IPS-NIHi7 (cell line): ENCODE data around the gene UBE2K.
"Not testable (repeated sequence)": the region's sequence is repeated elsewhere in the genome, so short reads cannot be mapped to it uniquely, and the experiment has no call there.

Experiments used
- DNase-seq: peaks from one replicate; pipeline ENCODE4 v3.0.0; 2012; ENCODE audit warnings: mixed read lengths; ENCODE audit errors: extremely low spot score

UBE2K gene, protein sequence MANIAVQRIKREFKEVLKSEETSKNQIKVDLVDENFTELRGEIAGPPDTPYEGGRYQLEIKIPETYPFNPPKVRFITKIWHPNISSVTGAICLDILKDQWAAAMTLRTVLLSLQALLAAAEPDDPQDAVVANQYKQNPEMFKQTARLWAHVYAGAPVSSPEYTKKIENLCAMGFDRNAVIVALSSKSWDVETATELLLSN

DNA sequence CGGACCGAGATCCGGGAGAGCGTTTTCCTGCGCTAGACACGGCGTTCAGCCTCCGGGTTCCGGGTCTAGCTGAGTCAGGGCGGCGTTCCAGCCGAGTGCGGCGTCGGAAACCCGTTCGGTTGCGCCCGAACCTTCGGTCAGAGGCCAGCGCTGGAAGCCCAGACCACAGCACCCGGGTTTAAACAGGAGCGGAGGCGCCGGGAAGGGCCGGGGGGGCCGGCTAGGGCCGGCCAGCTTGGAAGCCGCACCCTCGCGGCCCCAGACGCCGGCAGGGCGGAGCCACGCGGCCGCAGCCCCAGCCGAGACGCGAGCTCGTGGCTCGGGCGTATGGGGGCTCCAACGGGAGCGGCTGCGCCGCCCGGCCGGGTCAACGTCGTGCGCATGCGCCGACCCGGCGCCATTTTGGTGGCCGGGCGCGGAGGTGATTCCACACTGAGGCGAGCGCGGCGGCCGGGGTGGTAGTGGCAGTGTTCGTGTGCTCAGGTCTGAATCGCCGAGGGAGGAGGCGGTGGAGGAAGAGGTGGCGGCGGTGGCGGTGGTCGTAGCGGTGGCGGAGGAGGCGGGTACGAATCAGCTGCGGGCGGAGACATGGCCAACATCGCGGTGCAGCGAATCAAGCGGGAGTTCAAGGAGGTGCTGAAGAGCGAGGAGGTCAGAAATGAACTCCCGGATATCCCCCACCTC is at the start of gene UBE2K:
TSS of gene UBE2K (plus strand) at position 397 of the 684 bp plus-strand sequence. CDS start at position 589, 192 bp downstream.
- peak; percentile 96 for DNase-seq

DNA sequence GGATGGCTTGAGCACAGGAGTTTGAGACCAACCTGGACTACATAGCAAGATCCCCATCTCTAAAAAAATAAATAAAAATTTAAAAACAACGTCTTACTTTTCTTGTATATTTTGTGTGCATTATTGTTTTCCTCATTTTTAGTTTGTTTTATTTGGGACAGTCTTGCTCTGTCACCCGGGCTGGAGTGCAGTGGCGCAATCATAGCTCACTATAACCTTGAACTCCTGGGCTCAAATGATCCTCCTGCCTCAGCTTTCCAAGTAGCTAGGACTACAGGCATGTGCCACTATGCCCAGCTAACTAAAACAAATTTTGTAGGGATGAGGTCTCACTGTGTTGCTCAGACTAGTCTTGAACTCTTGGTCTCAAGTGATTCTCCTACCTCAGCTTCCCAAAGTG is 49.7 kb upstream of the UBE2K start:
- no peak for DNase-seq

DNA sequence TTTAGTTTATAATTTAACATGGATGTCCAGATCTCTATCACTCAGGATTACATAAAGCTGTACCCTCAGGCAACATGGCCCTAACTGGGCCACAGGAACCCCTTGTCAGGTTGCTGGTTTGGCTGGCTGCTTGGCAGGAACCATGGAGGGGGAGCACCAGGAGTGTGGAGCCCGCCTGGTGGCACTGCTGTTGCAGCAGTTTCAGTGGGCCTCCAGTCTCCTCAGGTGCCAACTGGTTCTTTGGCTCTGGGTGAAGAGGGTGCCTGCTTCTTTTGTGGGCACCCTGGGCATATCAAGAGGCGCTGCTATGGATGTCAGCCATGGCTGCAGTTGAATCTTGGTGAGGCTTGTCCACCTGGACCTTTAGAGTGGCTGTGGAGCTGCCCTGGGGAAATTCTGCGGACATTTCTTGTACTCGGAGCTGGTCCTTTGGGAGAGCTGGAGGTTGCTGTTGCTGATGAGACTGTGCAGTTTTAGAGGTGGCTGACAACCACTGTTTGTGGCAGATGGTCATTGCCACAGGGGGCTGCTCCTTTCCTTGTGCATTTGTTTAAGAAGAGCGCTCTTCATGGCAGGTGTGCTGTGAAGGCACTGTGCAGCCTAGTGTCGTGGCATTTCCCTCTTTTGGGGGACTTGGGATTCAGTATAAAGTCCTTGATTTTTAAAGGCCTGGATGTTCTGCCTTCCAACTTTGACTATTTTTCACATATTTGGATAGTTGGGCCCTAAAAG is 48.9 kb upstream of the UBE2K start:
- DNase-seq: no peak

DNA sequence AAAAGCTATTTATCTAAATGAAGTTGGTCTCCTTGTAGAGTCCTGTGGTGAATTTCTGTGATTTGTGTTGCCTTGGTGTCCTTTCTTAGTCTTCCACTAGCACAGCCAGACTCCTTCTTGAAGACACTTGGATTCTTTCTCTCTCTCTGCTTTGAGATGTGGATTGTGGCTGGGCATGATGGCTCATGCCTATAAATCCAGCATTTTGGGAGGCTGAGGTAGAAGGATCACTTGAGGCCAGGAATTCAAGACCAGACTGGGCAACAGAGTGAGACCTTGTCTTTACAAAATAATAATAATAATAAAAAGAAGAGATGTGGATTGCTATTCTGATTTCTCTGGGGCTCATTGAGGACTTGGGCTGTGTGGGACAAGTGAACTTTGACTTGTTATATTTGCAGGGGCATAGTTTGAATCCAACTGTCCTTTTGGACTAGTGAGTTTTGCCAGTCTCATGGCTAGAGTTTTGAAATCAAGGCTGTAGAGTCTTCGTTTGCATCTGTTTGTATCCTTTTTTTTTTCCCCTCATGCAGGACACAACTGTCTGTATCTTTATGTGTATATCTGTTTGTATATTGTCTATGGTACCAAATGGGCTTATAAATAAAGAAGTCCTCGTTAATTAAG is 48.2 kb upstream of the UBE2K start:
- no peak for DNase-seq

DNA sequence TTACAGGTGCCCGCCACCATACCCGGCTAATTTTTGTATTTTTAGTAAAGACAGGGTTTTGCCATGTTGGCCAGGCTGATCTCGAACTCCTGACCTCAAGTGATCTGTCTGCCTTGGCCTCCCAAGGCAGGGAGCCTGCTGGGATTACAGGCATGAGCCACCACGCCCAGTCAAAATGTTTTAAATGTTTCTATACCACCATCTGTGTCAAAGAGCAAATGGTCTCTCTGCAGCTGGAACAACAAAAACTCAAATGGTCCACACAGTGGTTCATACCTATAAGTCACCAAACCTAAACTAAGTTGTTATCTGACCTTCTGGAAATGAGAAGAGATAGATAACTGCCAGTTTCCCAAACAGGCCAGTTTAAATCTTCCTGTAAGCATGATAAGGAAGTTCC is 46.4 kb upstream of the UBE2K start:
- DNase-seq: not testable (repeated sequence)

DNA sequence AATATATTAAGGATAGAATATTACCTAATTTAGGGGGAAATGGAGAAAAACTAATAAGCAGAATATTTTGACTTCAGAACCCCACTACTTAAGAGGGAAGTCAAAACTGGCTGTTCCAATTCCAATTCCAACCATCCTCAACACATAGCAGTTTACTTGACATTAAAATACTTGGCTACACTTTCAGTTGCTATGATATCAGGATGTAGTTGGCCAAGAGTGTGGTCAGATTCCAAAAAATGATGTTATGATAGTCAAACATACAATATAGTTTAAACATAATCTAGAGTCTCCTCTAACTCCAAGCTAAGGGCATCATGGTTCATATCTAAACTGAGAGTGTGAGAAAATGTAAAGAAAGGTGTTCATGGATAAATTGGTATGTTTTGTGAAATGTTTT is 42.7 kb upstream of the UBE2K start:
- DNase-seq: no peak

DNA sequence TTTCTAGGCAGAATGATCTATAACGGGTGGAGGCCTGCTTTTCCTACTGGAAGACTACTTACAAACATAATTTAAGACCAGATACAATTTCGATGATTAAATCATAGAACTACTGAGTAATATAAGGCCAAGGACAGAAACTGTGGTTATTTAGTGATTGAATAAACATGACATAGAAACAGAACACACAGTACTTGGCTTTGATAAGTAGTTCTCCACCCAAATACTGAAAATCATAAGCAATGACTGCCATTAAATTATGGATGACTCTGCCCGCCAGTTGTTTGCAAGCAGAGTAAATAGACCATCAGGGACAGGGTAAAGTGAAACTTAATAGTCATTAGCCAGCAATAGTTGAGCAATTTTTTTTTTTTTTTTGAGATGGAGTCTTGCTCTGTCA is 42.1 kb upstream of the UBE2K start:
- no peak for DNase-seq

DNA sequence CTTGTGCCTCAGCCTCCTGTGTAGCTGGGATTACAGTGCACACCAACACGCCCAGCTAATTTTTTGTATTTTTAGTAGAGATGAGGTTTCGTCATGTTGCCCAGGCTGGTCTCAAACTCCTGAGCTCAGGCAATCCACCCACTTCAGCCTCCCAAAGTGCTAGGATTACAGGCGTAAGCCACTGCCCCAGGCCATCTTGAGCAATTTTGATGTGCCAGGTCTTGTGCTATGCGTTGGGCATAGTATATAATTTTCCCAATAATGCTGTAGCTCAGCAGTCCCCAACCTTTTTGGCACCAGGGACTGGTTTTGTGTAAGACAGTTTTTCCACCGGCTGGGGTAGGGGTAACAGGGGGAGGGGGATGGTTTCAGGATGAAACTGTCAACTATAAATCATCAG is 41.3 kb upstream of the UBE2K start:
- not testable (repeated sequence) for DNase-seq

DNA sequence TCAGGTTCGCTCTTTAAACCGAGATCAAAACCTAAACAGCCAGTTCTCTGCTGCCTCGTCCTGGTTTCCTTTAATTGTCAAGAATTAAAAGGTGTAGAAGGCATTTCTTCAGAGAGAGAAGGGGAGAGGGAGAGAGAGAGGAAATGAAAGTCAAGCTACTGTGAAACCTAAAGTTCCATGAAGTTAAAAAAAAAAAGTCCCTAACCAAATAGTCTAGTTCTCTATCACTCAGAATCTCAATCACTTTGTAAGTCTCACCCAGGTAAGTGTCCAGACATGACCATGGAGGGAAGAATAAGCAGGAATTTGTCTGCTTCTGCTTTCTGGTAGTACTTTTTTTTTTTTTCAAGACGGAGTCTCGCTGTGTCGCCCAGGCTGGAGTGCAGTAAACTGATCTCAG is 40.5 kb upstream of the UBE2K start:
- DNase-seq: no peak

DNA sequence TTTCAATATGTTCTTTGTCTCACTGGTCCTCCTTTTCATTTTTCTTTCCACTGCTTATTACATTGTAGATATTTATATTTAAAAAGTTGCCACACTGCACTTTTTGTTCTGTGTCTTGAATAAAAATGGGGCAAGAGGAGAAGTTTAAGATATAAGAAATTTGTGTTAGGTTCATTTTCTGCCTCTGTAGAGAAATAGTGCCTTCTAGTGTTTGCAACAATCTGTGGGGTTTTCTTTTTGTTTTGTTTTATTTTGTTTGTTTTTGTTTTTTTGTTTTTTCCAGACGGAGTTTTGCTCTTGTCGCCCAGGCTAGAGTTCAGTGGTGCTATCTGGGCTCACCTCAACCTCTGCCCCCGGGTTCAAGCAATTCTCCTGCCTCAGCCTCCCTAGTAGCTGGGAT is 39.2 kb upstream of the UBE2K start:
- DNase-seq: no peak

DNA sequence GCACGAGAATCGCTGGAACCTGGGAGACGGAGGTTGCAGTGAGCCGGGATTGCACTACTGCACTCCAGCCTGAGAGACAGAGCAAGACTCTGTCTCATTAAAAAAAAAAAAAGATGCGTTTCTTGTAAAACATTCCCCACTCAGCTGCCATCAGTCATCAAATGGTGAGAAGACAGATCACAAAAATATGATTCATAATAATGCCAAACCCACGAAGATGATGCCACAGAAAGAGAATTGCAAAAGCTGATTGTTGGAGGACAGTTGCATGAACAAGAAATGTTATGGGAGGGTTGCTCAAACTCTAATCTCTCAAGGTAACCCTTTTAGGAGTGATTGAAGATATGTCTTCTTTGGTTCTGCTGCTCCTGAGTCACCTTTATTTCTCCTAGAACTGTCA is 37.9 kb upstream of the UBE2K start:
- no peak for DNase-seq

DNA sequence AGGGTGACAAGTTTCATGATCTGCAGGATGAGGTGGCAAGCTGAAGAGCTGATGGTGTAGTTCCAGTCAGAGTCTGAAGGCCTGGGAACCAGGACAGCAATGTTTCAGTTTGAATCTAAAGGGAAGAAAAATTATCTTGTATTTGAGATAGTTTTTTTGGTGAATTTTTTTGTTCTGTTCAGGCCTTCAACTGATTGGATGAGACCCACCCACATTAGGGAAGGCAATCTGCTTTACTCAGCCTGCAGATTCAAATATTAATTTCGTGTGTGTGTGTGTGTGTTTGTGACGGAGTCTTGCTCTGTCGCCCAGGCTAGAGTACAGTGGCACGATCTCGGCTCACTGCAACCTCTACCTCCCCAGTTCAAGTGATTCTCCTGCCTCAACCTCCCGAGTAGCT is 37.2 kb upstream of the UBE2K start:
- no peak for DNase-seq

DNA sequence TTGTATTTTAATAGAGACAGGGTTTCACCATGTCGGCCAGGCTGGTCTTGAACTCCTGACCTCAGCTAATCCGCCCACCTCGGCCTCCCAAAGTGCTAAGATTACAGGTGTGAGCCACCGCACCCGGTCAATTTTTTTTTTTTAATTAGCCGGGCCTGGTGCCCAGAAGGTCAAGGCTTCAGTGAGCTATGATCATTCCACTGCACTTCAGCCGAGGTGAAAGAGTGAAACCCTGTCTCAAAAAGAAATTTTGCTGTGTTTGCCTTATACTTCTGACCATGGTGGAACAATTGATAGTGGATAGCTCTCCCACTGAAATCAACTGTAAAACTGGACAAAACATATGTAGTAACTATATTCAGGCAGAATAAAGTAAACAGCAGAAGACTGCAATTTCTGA is 35.3 kb upstream of the UBE2K start:
- no peak for DNase-seq

DNA sequence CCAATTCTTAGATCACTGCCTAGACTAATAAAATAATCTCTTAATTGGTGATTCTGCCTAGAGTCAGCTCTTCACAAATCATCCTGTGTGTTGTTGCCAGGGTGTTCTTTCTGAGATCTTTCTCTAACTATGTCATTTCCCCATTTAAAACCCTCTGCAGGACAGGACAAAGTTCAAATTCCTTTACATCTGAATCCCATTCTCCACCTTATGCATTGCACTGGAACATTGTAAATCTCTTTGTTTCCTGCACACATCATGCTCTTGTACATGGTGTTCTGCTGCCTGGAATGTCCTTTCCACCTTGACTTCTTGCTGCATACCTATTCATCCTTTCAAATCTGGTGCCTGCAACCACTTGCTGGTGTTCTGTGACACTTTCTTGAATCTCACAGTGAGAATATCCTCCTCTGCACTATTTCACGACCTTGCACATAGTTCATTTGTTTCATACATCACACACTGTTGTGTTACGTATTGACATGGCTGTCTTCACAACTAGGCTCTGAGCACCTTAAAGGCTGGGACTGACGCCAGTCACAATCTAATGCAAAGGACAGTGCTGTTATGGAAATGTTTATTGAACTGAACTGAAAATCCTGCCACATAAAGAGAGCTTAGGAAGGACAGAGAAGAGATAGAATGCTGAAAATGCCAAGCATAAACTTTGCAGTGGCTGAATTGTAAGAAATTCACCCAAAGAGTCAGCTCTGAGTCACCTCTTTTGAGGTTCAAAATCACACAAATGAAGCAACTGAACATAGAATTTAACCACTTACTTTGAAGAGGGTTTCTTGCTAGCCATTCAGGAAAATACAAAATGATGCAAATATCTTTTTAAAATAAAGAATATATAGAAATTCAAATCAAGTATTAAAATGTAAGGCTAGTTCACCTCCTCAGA is 32.9 kb upstream of the UBE2K start:
- no peak for DNase-seq

DNA sequence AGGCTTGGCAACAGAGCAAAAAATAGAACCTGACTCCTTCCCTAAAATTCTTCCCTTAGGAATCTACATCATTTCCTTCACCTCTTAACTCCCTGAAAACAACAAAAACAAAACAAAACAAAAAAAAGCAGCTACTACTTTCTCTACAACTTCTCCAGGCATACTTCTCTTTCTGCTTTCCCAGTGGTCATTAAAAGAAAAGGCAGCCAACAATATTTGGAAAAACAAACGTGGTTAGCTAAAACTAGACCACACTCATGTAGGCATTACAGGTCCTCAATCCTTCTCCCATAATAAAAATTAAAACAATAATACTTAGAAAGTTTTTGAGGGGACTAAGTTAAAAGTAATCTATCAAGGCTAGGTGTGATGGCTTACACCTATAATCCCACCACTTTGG is 30.2 kb upstream of the UBE2K start:
- no peak for DNase-seq

DNA sequence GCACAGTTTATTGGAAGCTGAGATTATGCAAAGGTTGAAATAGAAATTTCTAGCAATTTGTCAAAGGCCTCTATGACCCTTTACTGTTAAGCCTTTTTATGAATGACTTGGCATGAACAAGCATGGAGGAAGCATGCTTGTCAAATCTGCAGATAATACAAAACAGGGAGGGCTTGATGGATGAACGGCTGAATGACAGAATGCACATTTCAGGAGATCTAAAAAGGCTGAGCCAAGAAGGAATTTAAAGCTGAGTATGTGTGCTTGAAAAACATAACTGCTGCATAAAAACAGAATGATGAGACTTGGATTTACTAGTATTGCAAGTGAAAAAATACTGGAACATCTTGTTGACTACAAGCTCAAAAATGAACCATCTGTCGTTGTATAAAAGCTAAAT is 29.0 kb upstream of the UBE2K start:
- no peak for DNase-seq

DNA sequence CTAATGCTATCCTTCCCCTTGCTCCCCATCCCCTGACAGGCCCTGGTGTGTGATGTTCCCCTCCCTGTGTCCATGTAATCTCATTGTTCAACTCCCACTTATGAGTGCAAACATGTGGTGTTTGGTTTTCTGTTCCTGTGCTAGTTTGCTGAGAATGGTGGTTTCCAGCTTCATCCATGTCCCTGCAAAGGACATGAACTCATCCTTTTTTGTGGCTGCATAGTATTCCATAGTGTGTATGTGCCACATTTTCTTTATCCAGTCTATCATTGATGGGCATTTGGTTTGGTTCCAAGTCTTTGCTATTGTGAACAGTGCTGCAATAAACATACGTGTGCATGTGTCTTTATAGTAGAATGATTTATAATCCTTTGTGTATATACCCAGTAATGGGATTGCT is 27.6 kb upstream of the UBE2K start:
- DNase-seq: not testable (repeated sequence)

DNA sequence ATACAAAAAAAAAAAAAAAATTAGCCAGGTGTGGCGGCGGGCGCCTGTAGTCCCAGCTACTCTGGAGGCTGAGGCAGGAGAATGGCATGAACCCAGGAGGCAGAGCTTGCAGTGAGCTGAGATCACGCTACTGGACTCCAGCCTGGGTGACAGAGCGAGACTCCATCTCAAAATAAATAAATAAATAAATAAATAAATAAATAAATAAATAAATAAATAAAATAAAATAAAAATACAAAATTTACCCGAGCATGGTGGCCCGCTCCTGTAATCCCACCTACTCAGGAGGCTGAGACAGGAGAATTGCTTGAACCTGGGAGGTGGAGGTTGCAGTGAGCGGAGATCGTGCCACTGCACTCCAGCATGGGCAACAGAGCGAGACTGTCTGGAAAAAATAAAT is 22.3 kb upstream of the UBE2K start:
- DNase-seq: not testable (repeated sequence)

DNA sequence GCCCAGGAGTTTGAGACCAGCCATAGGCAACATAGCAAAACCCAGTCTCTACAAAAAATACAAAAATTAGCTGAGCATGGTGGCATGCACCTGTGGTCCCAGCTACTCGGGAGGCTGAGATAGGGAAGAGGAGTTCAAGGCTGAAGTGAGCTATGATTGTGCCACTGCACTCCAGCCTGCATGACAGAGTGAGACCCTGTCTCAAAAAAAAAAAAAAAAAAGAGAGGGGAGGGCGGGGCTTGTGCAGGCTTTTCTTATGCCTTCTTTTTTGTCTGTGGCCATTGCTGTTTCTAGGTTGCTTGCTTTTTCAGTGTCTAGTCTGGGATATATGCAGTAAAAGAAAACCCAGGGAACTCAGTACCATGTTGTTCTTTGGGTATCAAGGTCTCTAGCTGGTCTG is 16.9 kb upstream of the UBE2K start:
- not testable (repeated sequence) for DNase-seq

DNA sequence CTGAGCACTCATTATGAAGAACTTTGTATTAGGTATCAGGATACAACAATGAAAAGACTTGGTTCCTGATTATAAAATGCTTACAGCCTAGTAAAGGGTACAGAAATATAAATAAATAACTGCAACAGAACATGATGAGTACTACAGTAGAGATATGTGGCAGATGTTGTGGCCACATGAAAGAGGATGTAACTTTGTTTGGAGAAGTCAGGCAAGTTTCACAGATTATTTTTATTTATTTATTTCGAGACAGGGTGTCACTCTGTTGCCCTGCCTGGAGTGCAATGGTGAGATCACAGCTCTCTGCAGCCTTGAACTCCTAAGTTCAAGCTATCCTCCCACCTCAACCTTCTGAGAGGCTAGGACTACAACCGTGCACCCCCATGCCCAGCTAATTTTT is 15.8 kb upstream of the UBE2K start:
- no peak for DNase-seq

DNA sequence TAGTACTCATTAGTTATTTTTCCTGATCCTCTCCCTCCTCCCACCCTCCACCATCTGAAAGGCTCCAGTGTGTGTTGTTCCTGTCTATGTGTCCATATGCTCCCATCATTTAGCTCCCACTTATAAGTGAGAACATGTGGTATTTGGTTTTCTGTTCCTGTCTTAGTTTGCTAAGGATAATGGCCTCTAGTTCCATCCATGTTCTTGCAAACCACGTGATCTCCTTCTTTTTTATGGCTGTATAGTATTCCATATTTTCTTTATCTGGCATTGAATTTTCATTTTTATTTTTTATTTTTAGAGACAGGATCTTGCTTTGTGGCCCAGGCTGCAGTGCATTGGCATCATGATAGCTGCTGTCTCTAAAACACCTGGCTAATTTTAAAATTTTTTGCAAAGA is 11.9 kb upstream of the UBE2K start:
- DNase-seq: no peak

DNA sequence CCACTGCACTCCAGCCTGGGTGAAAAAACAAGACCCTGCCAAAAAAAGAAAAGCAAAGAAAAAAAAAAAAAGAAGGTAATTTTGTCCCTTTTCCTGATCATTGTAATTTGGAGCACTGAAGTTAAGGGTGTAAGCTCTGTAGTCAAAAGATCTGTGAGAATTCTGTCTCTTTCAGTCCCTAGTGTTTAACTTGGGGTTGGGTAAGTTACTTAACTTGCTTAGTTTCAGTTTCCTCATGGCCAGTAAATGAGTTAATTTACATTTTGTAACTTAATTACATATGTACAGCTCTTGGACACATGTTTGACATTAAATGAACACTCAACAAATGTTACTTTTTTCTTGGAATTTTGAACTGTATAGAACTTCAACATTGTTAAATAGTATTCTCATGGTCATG is 10.9 kb upstream of the UBE2K start:
- no peak for DNase-seq
